Measurements from ENCODE around the gene ERBB4. TPM values are rescaled to one million over a fixed set of nuclear protein-coding genes. Genes with fewer than 3 reads are reported as not detected.

Gene ERBB4
- total and polyA plus RNA-seq, 2 of the 8 experiments (the other 6 are each of a cell fraction or from before 2014, with no cell fraction given) = 0.34 to 1.3 TPM

DNA sequence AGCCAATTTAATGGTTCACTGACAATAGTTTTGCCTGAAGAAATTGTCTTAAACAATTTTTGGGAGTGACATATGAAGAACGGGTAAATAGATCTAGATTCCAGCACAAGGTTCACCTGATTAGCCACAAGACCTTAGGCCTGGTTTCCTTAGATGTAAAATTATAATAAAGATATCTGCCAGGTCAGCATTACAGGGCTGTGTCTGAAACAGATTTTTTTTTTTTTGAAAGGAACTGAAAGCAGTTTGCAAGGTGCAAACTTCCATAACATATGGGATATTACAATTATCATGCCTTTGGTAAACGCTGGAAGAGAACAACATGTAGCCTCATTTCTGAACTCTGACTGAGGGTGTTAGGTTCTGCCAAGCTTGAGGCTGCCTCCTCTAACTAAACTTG lies 599.4 kb downstream of the ERBB4 start:
- H4K20me1 ChIP-seq (replicated peaks in 1 of 2; ENCODE audit: control insufficient read depth in 1 of 2, insufficient read depth in 2 of 2, low read length in 2 of 2) = no peaks in the 10 kb centered on the region
- H3K23ac ChIP-seq (ENCODE audit: insufficient read length) = no peak overlapping the region
- no peak overlapping the region for H3K27ac ChIP-seq (ENCODE audit: low read depth, low read length)
- no peaks in the 10 kb centered on the region for H3K79me1 ChIP-seq (ENCODE audit: low read depth, low read length)
- H3K79me2 ChIP-seq (ENCODE audit: control insufficient read depth in 1 of 2, insufficient read depth in 2 of 2, low read length in 2 of 2) = no peaks in the 10 kb centered on the region
- peaks cover 0 to 1% (median 0%) of the 10 kb centered on the region in 4 experiments; a peak in 1 of 7 replicates for H3K27me3 ChIP-seq (replicated peaks in 1 of 4; ENCODE audit: control insufficient read depth in 3 of 4, extremely low read depth in 1 of 4, insufficient read depth in 3 of 4, low read length in 3 of 4)
- H3K4ac ChIP-seq (replicated peaks; ENCODE audit: insufficient read length, low read depth, low read length) = no peak overlapping the region
- no peaks in the 10 kb centered on the region for H3K36me3 ChIP-seq (ENCODE audit: control insufficient read depth in 2 of 4, insufficient read depth in 4 of 4, low read length in 3 of 4)
- H3K4me3 ChIP-seq (ENCODE audit: extremely low read depth in 1 of 4, insufficient read depth in 2 of 4, low read depth in 3 of 4, low read length in 4 of 4) = no peak overlapping the region
- DNase-seq (ENCODE audit: low read depth in 1 of 2, low spot score in 2 of 2) (no peak), FAIRE-seq (no peak)
- no peak overlapping the region for H2BK12ac ChIP-seq (ENCODE audit: low read depth, low read length)
- no peak for TF ChIP-seq JUND (IDR thresholded peaks at IDR 0.05; ENCODE audit: low read length)
- TF ChIP-seq ASH2L (IDR thresholded peaks at IDR 0.05; ENCODE audit: low read length) = no peak
- no peak for TF ChIP-seq TBP (IDR thresholded peaks at IDR 0.05; ENCODE audit: low read depth, low read length)
- TF ChIP-seq ZNF274 (IDR thresholded peaks at IDR 0.05; ENCODE audit: borderline replicate concordance, extremely low read depth, low read length) = no peak
- no peak for TF ChIP-seq CTBP2 (IDR thresholded peaks at IDR 0.05; ENCODE audit: borderline replicate concordance, insufficient read depth, insufficient read length, low read length)
- TF ChIP-seq NRF1 (IDR thresholded peaks at IDR 0.05; ENCODE audit: low read depth, low read length) = no peak
- TF ChIP-seq SIX5 (IDR thresholded peaks at IDR 0.05; ENCODE audit: low read depth, low read length) = no peak
- TF ChIP-seq CHD2 (IDR thresholded peaks at IDR 0.05; ENCODE audit: low read length) = no peak
- no peak for TF ChIP-seq RFX5 (IDR thresholded peaks at IDR 0.05; ENCODE audit: borderline replicate concordance, low read depth, low read length)
- no peak for TF ChIP-seq NANOG (IDR thresholded peaks at IDR 0.05; ENCODE audit: insufficient read depth, low read depth, low read length, poor library complexity, severe bottlenecking)
- no peak for TF ChIP-seq SP4 (IDR thresholded peaks at IDR 0.05; ENCODE audit: low read length)
- TF ChIP-seq JUN (IDR thresholded peaks at IDR 0.05; ENCODE audit: low read depth, low read length) = no peak
- H2BK20ac ChIP-seq (ENCODE audit: low read length) = no peak overlapping the region
- no peaks in the 10 kb centered on the region for H3K23me2 ChIP-seq (ENCODE audit: low read depth, low read length)
- H3K56ac ChIP-seq (replicated peaks; ENCODE audit: insufficient read length, low read depth, low read length) = no peak overlapping the region
- no peak overlapping the region for H2BK120ac ChIP-seq (replicated peaks; ENCODE audit: low read depth, low read length)
- H3K4me1 ChIP-seq (replicated peaks in 1 of 4; ENCODE audit: control insufficient read depth in 3 of 4, insufficient read depth in 4 of 4, low read length in 3 of 4) = no peaks in the 10 kb centered on the region
- no peak overlapping the region for H2BK5ac ChIP-seq (ENCODE audit: low read depth, low read length)
- no peak overlapping the region for H4K8ac ChIP-seq (ENCODE audit: extremely low read depth, insufficient read depth, low read length)
- H2BK15ac ChIP-seq (ENCODE audit: low read length) = no peak overlapping the region
- CTCF ChIA-PET (ENCODE audit: partially characterized antibody) = interaction anchor here (1.4 kb wide), 1 partner anchor 11 kb away, joined by 5 read pairs; no protein-coding TSS in a partner anchor
- no peak overlapping the region for H2AFZ ChIP-seq (ENCODE audit: low read length)
- no peaks in the 10 kb centered on the region for H3K9me3 ChIP-seq (ENCODE audit: insufficient read depth in 2 of 2, low read depth in 1 of 2, low read length in 1 of 2)
- no peak overlapping the region for H4K91ac ChIP-seq (replicated peaks; ENCODE audit: insufficient read length, low read length)
- H3K9ac ChIP-seq (replicated peaks in 1 of 4; ENCODE audit: extremely low read depth in 1 of 4, low read depth in 3 of 4, low read length in 3 of 4) = no peak overlapping the region
- H3K4me2 ChIP-seq (ENCODE audit: insufficient read depth in 1 of 2, low read depth in 2 of 2, low read length in 2 of 2) = no peak overlapping the region
- H3K18ac ChIP-seq (ENCODE audit: extremely low read depth, low read length) = no peak overlapping the region
- POLR2A ChIA-PET (ENCODE audit: partially characterized antibody) = no interaction called here
- no peak overlapping the region for H2AK5ac ChIP-seq (ENCODE audit: low read depth, low read length)
- no peak overlapping the region for H3K14ac ChIP-seq (ENCODE audit: insufficient read length)
- no peak overlapping the region for H4K5ac ChIP-seq (ENCODE audit: insufficient read length, low read depth, low read length)
- 88% methylated on average over 2 of the region's 2 CpGs; no CpG with 5 or more reads in 1 of the 2 experiments for WGBS, 2 experiments (ENCODE audit: extremely low coverage in 1 of 2, insufficient coverage in 1 of 2, insufficient read length in 1 of 2, insufficient replicate concordance in 2 of 2, low coverage in 1 of 2, low lambda C conversion rate in 2 of 2, missing lambda C conversion rate in 1 of 2)
